Mucosa of rectum (tissue), 2 donors: Measurements from ENCODE around the gene SERPINF2.
"Not testable (repeated sequence)": the region's sequence is repeated elsewhere in the genome, so short reads cannot be mapped to it uniquely, and the experiment has no call there.

Source experiments
- H3K27ac ChIP-seq, 2 donors: one replicate each; pipeline ENCODE4 v1.7.0; 2013; ENCODE audit warnings: inconsistent platforms in 2 of 2, low read depth in 2 of 2, low read length in 2 of 2
- H3K27me3 ChIP-seq, 2 donors: one replicate each; pipeline ENCODE4 v1.7.0; 2013; ENCODE audit warnings: low read length in 2 of 2; ENCODE audit not compliant: control insufficient read depth in 2 of 2, insufficient read depth in 2 of 2
- H3K36me3 ChIP-seq, 2 donors: one replicate each; pipeline ENCODE4 v1.7.0; 2013; ENCODE audit warnings: low read length in 2 of 2; ENCODE audit not compliant: control insufficient read depth in 2 of 2, insufficient read depth in 2 of 2
- H3K4me1 ChIP-seq, 2 donors: one replicate each; pipeline ENCODE4 v1.7.0; 2013; ENCODE audit warnings: low read length in 2 of 2, mild to moderate bottlenecking in 1 of 2; ENCODE audit not compliant: control insufficient read depth in 2 of 2, insufficient read depth in 2 of 2
- H3K4me3 ChIP-seq, 2 donors: one replicate each; pipeline ENCODE4 v1.7.0; 2013; ENCODE audit warnings: low read length in 2 of 2
- H3K9ac ChIP-seq, 2 donors: one replicate each; pipeline ENCODE4 v1.7.0; 2013; ENCODE audit warnings: low read length in 2 of 2, low read depth in 1 of 2, mild to moderate bottlenecking in 1 of 2
- H3K9me3 ChIP-seq, 2 donors: one replicate each; pipeline ENCODE4 v1.7.0; 2013; ENCODE audit warnings: low read length in 2 of 2; ENCODE audit not compliant: control insufficient read depth in 2 of 2
- donor health status: healthy.
- donor health status: Normal muscosa, but diverticular disease.

SERPINF2 gene

DNA sequence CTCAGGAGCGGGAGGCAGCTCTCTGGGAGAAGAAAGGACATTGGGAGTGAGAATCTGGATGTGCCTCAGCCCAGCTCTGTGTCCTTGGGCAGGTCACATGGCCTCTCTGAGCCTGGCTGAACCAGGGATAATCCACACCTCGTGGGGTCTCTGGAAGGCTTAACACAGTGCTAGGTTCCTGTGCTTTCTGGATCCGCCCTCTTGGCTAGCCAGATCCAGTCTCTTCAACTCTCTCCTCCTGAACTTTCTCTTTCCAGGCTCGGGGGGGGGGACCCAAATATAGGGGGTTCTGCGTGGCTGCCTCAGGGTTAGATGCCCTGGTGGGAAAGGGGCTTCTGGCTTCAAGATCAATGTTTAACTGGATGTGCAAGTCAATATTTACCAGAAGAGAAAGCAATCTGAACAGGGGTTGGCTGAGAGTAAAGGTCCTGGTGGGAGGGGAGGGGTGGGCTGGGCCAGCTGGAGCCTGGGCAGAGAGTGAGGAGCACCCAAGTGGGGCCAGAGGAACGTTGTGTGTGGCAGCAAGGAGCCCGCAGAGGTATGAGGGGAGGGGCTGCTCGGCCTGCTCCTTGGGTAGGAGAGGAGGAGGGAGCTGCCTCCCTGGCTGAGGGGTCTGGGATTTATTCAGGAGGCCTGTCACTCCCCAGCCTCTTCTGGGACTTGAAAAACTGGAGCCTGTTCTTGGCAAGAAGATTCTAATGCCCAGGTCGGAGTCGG is at the start of gene SERPINF2:
SERPINF2 (plus strand) TSS at position 501 of the 717 bp plus-strand sequence. CDS start 2,125 bp downstream, outside the sequence.
- no peak within 1 kb of the TSS for H3K27ac ChIP-seq
- H3K4me3 ChIP-seq: no peak within 1 kb of the TSS
- H3K9me3 ChIP-seq: no peaks in the 10 kb centered on the region
- peaks cover 0 to 8% of the 10 kb centered on the region in 2 donors for H3K4me1 ChIP-seq
- peaks cover under 1 to 2% of the 10 kb centered on the region in 2 donors for H3K36me3 ChIP-seq
- no peak within 1 kb of the TSS for H3K9ac ChIP-seq
- no peaks in the 10 kb centered on the region for H3K27me3 ChIP-seq

DNA sequence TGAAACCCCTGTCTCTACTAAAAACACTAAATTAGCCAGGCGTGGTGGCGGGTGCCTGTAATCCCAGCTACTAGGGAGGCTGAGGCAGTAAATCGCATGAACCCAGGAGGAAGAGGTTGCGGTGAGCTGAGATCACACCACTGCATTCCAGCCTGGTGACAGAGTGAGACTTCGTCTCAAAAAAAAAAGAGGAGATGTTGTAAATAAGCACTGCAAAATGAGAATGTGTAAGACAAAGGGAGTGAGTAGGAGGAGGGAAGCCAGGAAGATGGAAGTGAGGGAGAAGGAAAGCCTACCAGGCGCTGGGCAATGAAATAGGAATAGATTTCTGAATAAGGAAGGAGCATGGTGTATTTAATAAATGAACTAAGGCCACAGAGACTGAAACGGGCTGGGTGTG is 49.3 kb upstream of the SERPINF2 start:
- H3K9ac ChIP-seq: no peak overlapping the region
- no peaks in the 10 kb centered on the region for H3K27me3 ChIP-seq
- H3K4me1 ChIP-seq: no peaks in the 10 kb centered on the region
- H3K4me3 ChIP-seq: no peak overlapping the region
- no peak overlapping the region for H3K27ac ChIP-seq
- no peaks in the 10 kb centered on the region for H3K36me3 ChIP-seq
- no peaks in the 10 kb centered on the region for H3K9me3 ChIP-seq

DNA sequence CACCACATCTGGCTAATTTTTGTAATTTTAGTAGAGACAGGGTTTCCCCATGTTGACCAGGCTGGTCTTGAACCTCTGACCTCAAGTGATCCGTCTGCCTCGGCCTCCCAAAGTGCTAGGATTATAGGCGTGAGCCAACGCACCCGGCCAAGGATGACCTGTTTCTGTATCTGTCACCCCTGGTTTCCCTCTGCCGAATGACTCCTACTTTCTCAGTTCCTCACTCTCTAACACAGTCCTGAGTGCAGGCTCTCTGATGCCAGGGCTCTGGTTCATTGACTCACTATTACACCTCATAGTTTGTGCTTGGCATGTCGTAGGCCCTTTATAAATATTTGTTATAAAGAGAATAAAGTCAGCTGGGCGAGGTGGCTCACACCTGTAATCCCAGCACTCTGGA is 47.3 kb upstream of the SERPINF2 start:
- Histone ChIP-seq H3K36me3 (no peaks in the 10 kb centered on the region), H3K4me1 (no peaks in the 10 kb centered on the region), H3K4me3 (no peak overlapping the region), H3K27ac (no peak overlapping the region), H3K27me3 (no peaks in the 10 kb centered on the region), H3K9me3 (no peaks in the 10 kb centered on the region), H3K9ac (no peak overlapping the region)

DNA sequence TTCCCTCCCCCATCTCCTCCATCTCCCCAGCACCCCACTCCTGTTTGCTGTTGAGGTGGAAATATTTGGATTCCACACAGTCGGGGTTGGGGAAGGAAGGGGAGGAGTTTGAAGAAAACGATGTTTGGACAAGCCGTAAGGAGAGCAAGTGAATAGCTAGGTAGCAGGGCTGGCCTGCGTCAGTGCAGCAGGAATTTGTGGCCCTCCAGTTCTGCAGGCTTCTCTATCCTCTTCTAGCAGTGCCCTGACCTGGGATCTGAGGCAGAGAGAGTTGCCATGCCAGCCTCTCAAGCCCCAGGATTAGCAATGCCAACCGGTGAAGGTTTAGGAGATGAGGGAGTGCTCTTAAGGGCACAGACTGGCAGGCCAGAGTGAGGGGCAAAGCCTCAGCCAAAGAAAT is 45.0 kb upstream of the SERPINF2 start:
- H3K36me3 ChIP-seq: no peaks in the 10 kb centered on the region
- no peak overlapping the region for H3K4me3 ChIP-seq
- H3K4me1 ChIP-seq: no peaks in the 10 kb centered on the region
- no peaks in the 10 kb centered on the region for H3K9me3 ChIP-seq
- no peak overlapping the region for H3K9ac ChIP-seq
- H3K27ac ChIP-seq: no peak overlapping the region
- H3K27me3 ChIP-seq: no peaks in the 10 kb centered on the region

DNA sequence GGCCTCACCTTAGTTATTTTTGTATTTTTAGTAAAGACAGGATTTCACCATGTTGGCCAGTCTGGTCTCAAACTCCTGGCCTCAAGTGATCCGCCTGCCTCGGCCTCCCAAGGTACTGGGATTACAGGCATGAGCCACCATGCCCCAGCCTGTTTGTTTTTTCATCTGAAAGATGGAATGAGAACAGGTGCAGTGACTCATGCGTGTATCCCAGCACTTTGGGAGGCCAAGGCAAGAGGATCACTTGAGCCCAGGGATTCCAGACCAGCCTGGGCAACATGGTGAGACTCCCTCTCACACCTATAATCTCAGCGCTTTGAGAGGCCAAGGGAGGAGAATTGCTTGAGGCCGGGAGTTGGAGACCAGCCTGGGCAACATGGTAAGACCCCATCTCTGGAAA is 42.8 kb upstream of the SERPINF2 start:
- H3K36me3 ChIP-seq, H3K4me1 ChIP-seq, H3K9me3 ChIP-seq, H3K4me3 ChIP-seq, H3K9ac ChIP-seq, H3K27ac ChIP-seq, H3K27me3 ChIP-seq: not testable (repeated sequence)

DNA sequence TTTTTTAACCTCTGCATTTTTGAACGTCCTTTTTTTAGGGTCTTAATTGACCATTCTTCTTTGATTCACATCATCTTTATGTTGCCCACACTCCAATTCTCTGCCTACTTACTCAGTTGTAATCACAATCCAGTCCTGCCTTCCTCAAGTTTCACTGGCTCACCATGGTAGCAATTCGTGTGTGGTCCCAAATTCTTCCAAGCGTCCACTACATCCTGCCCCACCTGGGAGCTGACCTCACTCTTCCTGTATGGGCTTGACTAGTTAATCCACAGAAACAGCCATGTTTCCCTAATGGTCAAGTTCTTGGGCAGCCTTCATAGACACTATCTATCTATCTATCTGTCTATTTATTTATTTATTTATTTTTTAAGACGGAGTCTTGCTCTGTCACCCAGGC is 39.6 kb upstream of the SERPINF2 start:
- Histone ChIP-seq H3K4me1 (no peaks in the 10 kb centered on the region), H3K36me3 (peaks cover 5 to 7% of the 10 kb centered on the region in 2 donors), H3K27ac (no peak overlapping the region), H3K4me3 (no peak overlapping the region), H3K9me3 (no peaks in the 10 kb centered on the region), H3K9ac (no peak overlapping the region), H3K27me3 (no peaks in the 10 kb centered on the region)

DNA sequence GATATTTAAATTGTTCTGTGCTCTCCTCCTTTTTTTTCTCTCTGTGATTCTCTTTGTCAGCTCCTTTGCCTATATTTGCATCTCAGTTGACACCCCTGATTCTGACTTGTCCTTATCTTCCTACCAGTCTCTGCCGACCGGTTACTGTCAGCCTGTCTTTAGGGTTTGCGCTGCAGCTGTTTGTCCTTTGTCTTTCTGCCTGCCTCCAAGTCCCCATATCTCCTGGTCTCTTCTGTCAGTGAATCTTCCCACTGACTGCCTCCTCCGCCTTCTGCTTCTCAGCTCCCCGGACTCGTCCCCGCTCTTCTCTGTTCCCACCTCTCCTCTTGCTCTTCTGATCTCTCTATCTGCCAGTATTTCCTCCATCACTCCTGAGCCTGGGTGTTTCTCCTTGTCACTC is 37.7 kb upstream of the SERPINF2 start:
- H3K9me3 ChIP-seq: no peaks in the 10 kb centered on the region
- no peaks in the 10 kb centered on the region for H3K27me3 ChIP-seq
- H3K4me1 ChIP-seq: peaks cover 2 to 3% of the 10 kb centered on the region in 2 donors
- H3K27ac ChIP-seq: no peak overlapping the region
- H3K36me3 ChIP-seq: peaks cover 6 to 9% of the 10 kb centered on the region in 2 donors
- no peak overlapping the region for H3K4me3 ChIP-seq
- no peak overlapping the region for H3K9ac ChIP-seq

DNA sequence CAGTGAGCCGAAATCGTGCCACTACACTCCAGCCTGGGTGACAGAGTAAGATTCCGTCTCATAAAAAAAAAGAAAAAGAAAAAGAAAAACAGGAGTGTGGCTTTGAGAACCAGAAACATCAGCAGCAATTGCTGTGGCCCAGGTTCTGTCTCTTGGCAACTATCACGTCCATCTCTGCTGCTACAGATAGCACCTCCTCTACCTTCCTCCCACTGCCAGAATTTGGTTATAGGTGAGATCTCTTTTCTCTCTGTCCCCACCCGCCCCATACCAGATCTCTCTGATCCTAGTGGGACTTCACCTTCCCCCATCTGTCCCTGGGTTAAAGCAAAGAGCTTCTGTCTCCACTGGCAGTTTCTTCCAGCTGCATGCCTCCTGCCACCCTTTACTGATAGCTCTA is 35.6 kb upstream of the SERPINF2 start:
- Histone ChIP-seq H3K27ac (no peak overlapping the region), H3K27me3 (no peaks in the 10 kb centered on the region), H3K9me3 (no peaks in the 10 kb centered on the region), H3K9ac (no peak overlapping the region), H3K4me3 (no peak overlapping the region), H3K4me1 (peaks cover 5 to 11% of the 10 kb centered on the region in 2 donors), H3K36me3 (peaks cover 10 to 11% of the 10 kb centered on the region in 2 donors)

DNA sequence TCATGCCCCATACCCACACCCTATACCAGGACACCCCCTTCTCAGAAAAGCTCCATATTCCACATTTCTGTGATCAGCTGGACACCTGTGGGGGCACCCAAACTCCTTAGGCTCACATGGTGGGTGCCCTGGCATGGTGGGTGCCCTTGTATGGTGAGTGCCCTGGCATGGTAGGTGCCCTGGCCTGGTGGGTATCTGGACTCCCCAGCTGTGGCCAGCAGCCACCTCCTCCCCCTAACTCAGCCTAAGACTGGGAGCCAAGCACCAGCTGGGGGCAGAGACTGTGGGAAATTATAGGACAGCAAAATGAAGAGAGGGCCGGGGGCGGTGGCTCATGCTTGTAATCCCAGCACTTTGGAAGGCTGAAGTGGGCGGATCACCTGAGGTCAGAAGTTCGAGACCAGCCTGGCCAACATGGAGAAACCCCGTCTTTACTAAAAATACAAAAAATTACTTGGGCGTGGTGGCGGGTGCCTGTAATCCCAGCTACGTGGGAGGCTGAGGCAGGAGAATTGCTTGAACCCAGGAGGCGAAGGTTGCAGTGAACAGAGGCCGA is 33.8 kb upstream of the SERPINF2 start:
- not testable (repeated sequence) for H3K9me3 ChIP-seq, H3K27ac ChIP-seq, H3K9ac ChIP-seq, H3K27me3 ChIP-seq, H3K4me3 ChIP-seq
- Histone ChIP-seq H3K36me3 (peaks cover 25 to 27% of the 10 kb centered on the region in 2 donors), H3K4me1 (peaks cover 21 to 25% of the 10 kb centered on the region in 2 donors)

DNA sequence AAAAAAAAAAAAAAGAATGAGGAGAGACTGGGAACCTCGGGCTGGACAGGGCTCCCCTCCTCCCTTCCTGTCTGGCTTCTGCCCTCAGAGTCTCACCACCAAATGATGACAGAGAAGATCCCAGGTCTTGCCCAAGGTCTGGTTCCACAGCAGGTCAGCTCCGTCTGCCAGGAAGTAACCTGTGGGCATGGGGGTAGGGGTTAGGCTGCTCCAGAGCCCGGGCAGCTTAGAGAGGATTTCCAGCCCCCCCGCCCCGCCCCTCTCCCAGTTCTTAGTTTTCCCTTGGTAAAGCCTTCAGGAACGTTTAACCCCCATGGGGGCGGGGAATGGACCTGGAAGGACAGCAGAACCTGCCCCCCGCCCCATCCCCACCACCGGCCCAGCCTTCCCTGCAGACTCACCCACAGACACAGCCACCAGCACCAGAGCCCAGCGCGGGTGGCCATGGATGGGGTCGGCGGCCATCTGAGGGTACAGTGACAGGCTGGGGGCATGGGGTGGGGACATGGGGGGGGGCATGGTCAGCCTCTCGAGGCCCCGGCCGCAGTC is 33.2 kb upstream of the SERPINF2 start:
- peaks cover 25 to 27% of the 10 kb centered on the region in 2 donors for H3K36me3 ChIP-seq
- no peaks in the 10 kb centered on the region for H3K9me3 ChIP-seq
- peak overlapping the region in 1 of 2 donors; percentile 98 for H3K9ac ChIP-seq
- peak overlapping the region; percentile 92 to 95 for H3K27ac ChIP-seq
- peaks cover 27 to 30% of the 10 kb centered on the region in 2 donors for H3K4me1 ChIP-seq
- H3K27me3 ChIP-seq: no peaks in the 10 kb centered on the region
- H3K4me3 ChIP-seq: peak overlapping the region; percentile 65 to 82
